Measurements from ENCODE around the gene ANKS3.
A peak's percentile ranks its signal among the peaks of the same experiment; 100 is the strongest.

The ANKS3 gene

GRCh38 chr16:4679850-4680636 lies 54.0 kb downstream of the ANKS3 start:
- peaks cover 9% of the 10 kb centered on the region for H3K36me3 Mint-ChIP-seq (ENCODE audit: low read depth)
- H3K4me1 Mint-ChIP-seq: peaks cover 58% of the 10 kb centered on the region
- no peak for TF ChIP-seq CTCF (IDR thresholded peaks at IDR 0.05)
- no peaks in the 10 kb centered on the region for H3K9me3 Mint-ChIP-seq
- no peak overlapping the region for H3K4me3 Mint-ChIP-seq
- no peak for DNase-seq
- H3K27ac Mint-ChIP-seq: peak overlapping the region; percentile 22
- H3K27me3 Mint-ChIP-seq (ENCODE audit: low read depth, poor library complexity): no peaks in the 10 kb centered on the region

DNA sequence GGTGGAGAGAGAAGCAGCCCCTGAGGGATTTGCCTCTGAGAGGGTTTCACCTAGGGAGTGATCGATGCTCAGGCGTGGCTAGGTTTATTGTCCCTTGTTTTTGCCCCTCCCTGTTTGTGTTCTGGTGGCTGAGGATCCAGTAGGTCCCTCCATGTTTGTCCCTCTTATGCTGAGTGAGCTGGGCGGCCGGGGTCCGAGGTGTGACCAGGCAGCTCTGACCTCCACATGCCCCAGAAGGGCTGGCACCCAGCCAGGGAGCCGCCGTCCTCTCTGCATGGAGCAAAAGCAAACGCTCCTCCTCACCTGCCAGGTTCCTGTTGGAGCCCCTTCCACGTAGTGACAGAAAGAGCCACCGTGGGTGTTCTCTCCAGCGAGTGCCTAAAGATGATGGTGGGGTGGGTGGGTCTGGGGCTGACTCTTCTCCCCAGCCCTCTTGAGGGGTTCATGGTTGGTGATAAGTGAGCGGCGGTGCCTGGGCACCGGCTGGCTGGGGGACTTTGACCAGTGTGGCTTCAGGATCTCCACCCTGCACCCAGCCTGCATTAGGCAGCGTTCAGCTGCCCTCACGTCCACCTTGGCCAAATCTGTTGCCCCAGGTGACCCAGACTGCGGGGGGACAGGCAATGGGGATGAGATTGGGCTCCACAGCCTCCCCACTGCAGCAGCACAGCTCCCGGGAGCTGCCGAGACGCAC lies 54.8 kb downstream of the ANKS3 start:
- H3K27ac Mint-ChIP-seq: peak overlapping the region; percentile 23
- H3K27me3 Mint-ChIP-seq (ENCODE audit: low read depth, poor library complexity): no peaks in the 10 kb centered on the region
- no peak for TF ChIP-seq CTCF (IDR thresholded peaks at IDR 0.05)
- DNase-seq: no peak
- H3K4me3 Mint-ChIP-seq: no peak overlapping the region
- peaks cover 6% of the 10 kb centered on the region for H3K36me3 Mint-ChIP-seq (ENCODE audit: low read depth)
- peaks cover 58% of the 10 kb centered on the region for H3K4me1 Mint-ChIP-seq
- H3K9me3 Mint-ChIP-seq: no peaks in the 10 kb centered on the region

GRCh38 chr16:4678596-4678995 lies 55.5 kb downstream of the ANKS3 start:
- Mint-ChIP-seq H3K36me3 (ENCODE audit: low read depth) (peaks cover 8% of the 10 kb centered on the region), H3K4me3 (no peak overlapping the region), H3K27me3 (ENCODE audit: low read depth, poor library complexity) (no peaks in the 10 kb centered on the region), H3K4me1 (peaks cover 58% of the 10 kb centered on the region), H3K9me3 (no peaks in the 10 kb centered on the region), H3K27ac (peak overlapping the region; percentile 89)
- TF ChIP-seq CTCF (IDR thresholded peaks at IDR 0.05): no peak
- no peak for DNase-seq

- Mint-ChIP-seq H3K27ac (peak overlapping the region; percentile 89), H3K36me3 (ENCODE audit: low read depth) (peaks cover 10% of the 10 kb centered on the region), H3K27me3 (ENCODE audit: low read depth, poor library complexity) (no peaks in the 10 kb centered on the region), H3K4me3 (no peak overlapping the region), H3K9me3 (no peaks in the 10 kb centered on the region), H3K4me1 (peaks cover 55% of the 10 kb centered on the region)
- DNase-seq: no peak
- TF ChIP-seq CTCF (IDR thresholded peaks at IDR 0.05): no peak
These were observed 56.1 kb downstream of the ANKS3 start for GRCh38 chr16:4677994-4678393.

DNA sequence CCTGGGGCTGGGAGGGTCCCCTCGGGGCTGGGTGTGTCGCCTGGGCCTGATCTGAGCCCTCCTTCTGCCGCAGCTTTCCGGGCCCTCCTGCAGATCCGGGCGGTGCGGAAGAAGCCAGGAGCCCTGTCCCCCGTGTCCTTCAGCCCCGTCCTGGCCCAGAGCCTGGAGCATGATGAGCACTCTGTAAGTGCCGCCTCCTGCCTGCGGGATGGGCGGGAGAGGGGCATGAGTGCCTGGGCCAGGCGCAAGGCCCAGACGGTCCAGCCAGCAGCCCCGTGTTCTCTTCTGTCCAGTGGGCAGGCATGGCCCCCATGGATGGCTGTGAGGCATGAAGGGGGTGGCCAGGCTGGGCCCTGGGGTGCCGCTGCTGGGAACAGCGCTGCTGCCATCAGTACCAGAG lies 56.7 kb downstream of the ANKS3 start:
- Mint-ChIP-seq H3K27me3 (ENCODE audit: low read depth, poor library complexity) (no peaks in the 10 kb centered on the region), H3K4me3 (no peak overlapping the region), H3K27ac (no peak overlapping the region), H3K9me3 (no peaks in the 10 kb centered on the region), H3K4me1 (peaks cover 52% of the 10 kb centered on the region), H3K36me3 (ENCODE audit: low read depth) (peaks cover 10% of the 10 kb centered on the region)
- TF ChIP-seq CTCF (IDR thresholded peaks at IDR 0.05): no peak
- DNase-seq: no peak
